G401.6 (cell line): ENCODE results near the gene OR1A1.
"Not testable (repeated sequence)": the region's sequence is repeated elsewhere in the genome, so short reads cannot be mapped to it uniquely, and the experiment has no call there.

Experiments used
- FAIRE-seq: peaks from 2 replicates; lab custom pipeline; 2012; peaks lifted over from hg19 to GRCh38; lab: Jason Lieb, UNC

Gene OR1A1

GRCh38 chr17:3207367-3207766 is at the start of gene OR1A1:
Gene OR1A1 (plus strand): TSS chr17:3207667. CDS start chr17:3215621, 7,954 bp downstream.
- no peak for FAIRE-seq

DNA sequence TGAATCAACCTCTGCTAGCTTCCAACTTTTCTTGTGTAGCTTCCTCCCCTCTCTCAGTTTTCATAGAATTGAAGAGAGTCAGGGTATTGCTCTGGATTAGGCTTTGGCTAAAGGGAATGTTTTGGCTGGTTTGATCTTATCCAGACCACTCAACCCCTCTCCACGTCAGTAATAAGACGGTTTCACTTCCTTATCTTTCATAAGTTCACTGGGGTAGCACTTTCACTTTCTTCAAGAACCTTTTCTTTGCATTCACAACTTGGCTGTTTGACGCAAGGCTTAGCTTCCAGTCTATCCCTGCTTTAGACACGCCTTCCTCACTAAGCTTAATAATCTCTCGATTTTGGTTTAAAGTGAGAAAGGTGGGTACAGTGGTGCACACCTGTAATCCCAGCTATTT is 39.9 kb upstream of the OR1A1 start:
- no peak for FAIRE-seq

GRCh38 chr17:3189961-3190360 is 17.5 kb upstream of the OR1A1 start:
- no peak for FAIRE-seq

GRCh38 chr17:3197219-3197618 is 10.2 kb upstream of the OR1A1 start, which contains the start of gene OR1A2:
Gene OR1A2 (plus strand): TSS chr17:3197519. CDS start chr17:3197519, 0 bp downstream.
- FAIRE-seq: no peak

- FAIRE-seq: no peak
These were observed 1.0 kb downstream of the OR1A1 start for GRCh38 chr17:3208484-3208883.

- no peak for FAIRE-seq
These were observed 5.5 kb downstream of the OR1A1 start for GRCh38 chr17:3213001-3213400.

DNA sequence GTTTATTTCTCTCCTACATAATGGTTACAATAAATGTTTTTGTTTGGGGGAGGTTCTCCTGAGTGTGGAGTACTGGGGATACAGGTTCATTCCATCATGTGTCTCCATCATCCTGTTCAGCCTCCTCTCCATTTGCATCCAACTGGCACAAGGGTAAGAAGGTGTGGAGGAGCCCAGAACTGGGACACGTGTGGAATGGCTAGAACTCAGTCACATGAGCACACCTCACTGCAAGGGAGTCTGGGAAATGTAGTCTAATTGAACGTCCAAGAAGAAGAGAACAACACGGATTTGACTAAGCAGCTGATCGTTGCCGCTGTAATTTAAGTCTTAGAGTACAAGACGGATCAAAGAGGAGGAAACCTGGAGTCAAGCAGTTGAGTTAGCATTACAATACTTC is 6.1 kb downstream of the OR1A1 start:
- FAIRE-seq: no peak

DNA sequence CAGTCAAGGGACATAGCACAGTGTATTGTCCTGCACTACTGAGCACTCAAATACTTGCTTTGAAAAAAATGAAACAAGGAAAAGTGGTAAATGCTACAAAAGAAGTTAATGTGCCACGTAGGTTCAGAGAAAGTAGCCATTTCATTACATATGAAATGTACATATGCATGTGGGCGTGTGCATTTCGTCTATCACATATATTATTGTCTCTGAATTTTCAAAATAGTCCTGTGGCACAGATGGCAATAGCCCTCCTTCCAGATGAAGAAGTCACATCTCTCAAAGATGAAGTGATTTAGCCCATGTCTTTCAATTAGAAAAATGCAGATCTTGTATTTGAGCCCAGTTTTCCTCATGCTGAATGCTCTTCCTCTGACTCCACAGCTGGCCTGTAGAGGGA is 12.5 kb downstream of the OR1A1 start:
- FAIRE-seq: not testable (repeated sequence)

DNA sequence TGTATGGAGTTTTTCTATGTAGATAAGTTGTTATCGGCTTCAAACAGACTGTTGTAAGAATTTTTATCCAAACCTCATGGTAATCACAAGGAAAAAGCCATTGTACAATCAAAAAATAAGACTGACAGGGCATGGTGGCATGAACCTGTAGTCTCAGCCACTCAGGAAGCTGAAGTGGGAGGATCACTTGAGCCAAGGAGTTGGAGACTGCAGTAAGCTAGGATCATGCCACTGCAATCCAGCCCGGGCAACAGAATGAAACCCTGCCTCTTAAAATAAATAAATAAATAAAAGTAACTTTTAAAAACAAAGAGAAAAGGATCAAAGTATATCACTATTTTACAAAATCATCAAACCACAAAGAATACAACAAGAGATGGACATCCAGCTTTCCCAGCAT is 14.4 kb downstream of the OR1A1 start:
- no peak for FAIRE-seq

GRCh38 chr17:3222505-3222904 is 15.0 kb downstream of the OR1A1 start:
- FAIRE-seq: no peak

GRCh38 chr17:3224721-3225352 is 17.4 kb downstream of the OR1A1 start:
- FAIRE-seq: not testable (repeated sequence)

- not testable (repeated sequence) for FAIRE-seq
These were observed 24.8 kb downstream of the OR1A1 start for GRCh38 chr17:3232300-3232699.

DNA sequence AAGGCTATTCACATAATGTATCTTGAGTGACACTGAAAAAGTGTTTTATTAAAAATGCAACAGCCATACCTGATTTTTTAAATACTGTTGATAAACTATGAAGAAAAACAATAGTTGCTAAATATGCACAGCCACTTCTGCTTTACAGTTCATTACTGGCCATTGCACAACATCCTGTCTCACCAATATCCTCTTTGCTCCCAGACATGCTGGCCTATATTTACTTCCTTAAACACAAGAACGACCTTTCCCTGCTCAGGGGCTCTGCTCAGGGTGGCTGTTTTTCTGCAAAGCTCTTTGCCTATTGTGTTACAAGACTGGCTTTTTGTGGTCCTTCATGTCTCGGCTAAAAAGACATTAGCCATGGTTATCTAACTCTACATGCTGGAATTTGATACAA is 31.2 kb downstream of the OR1A1 start:
- not testable (repeated sequence) for FAIRE-seq

- not testable (repeated sequence) for FAIRE-seq
These were observed 33.6 kb downstream of the OR1A1 start for GRCh38 chr17:3241044-3241443.

DNA sequence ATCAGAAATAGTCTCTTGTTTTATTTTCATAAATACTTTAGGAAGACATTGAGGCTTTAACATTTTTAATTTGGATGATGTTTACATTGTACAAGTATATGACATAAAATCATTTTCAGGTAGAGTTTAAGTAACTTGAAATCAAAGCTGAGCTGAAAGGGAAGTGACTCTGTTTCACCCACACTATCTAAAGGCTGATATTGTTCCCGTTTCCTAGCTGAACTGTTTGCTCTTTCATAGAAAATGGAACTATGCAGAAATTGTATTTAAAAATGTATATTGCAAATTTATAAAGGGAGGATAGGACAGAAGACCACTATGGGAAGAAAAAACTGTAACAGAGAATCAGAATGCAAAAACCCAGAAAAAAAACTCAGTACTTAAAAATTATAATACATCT is 37.4 kb downstream of the OR1A1 start:
- FAIRE-seq: not testable (repeated sequence)

DNA sequence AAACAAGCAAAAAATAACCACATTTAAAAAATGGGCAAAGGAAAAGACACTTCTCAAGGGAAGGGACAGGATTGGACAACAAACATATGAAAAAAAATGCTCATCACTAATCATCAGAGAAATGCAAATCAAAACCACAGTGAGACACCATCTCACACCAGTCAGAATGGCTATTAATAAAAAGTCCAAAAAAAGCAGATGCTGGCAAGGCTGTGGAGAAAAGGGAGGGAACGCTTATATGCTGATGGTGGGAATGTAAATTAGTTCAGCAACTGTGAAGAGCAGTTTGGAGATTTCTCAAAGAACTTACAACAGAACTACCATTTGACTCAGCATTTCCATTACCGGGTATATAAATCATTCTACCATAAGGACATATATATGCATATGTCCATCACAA is 41.5 kb downstream of the OR1A1 start:
- not testable (repeated sequence) for FAIRE-seq

GRCh38 chr17:3256575-3256974 is 49.1 kb downstream of the OR1A1 start:
- FAIRE-seq: no peak

GRCh38 chr17:3260163-3260562 is 52.7 kb downstream of the OR1A1 start:
- FAIRE-seq: no peak

DNA sequence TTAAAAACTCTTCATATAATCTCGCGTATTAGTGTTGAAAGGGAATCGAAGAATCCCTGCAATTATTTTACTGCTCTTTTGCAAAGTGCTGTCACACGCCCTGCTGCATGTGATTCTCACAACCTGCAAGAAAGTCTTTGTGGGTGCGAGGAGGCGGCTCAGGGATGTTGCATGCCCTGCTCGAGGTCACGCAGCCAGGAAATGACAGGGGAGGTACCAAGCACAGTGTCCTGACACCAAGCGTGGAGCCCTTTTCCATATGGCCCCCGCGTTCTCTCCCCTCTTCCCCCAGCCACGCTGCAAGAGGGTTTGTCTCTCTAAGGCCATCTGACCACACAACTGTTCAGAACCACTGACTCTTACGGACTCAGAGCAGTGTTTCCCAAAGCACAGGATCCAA is 53.1 kb downstream of the OR1A1 start:
- no peak for FAIRE-seq
